GM18517 (cell line): ENCODE measurements around the gene PHACTR3.

Source experiments
- ATAC-seq: cut with Tn5 transposase; IDR thresholded peaks from one replicate; pipeline ENCODE4 v1.9.1; 2021; ENCODE audit warnings: mild to moderate bottlenecking, moderate library complexity; ENCODE audit not compliant: unreplicated experiment

PHACTR3 gene

DNA sequence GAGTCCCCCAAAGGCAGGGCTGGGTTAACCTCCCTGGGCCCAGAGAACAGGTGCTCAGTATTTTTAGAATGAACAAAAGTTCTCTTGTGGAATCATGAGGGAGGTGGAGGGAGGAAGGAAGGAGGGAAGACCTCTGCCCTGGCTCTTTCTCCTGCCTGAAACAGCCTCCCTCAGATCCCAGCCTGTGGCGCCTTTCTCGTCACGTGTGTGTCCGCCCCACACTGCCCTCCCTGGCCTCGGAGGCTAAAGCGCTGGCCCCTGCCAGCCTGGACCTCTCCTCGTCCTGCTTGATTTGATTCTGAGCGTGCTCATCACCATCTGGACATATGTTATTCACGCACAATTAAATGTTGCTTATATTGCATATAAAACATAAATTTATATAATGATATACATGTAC lies 40.9 kb downstream of the PHACTR3 start:
- no peak for ATAC-seq

DNA sequence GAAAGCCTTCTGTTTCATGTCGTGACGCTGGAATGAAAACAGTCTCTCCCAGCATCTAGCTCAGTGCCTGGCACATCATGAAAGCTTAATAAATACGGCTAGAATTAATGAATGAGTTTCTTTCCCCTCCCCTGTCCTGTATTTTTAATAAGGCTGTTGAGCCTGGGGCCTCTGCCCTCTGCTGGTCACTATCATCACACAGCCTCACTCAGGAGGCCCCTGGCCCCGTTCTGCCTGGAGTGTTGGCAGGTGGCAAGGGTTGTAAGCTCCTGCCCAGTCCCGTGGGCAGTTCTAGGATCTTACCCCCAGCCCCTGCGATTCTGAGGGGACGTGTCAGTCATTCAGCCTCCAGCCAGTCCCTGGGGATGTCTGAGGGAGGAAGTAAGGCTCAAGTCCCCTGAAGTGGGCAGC lies 41.4 kb downstream of the PHACTR3 start:
- ATAC-seq, result no peak

- no peak for ATAC-seq
Observed at GRCh38 chr20:59646487-59646886, 42.1 kb downstream of the PHACTR3 start.

- no peak for ATAC-seq
Observed at GRCh38 chr20:59647271-59647670, 42.9 kb downstream of the PHACTR3 start.

GRCh38 chr20:59648466-59649070 lies 44.2 kb downstream of the PHACTR3 start:
- no peak for ATAC-seq

DNA sequence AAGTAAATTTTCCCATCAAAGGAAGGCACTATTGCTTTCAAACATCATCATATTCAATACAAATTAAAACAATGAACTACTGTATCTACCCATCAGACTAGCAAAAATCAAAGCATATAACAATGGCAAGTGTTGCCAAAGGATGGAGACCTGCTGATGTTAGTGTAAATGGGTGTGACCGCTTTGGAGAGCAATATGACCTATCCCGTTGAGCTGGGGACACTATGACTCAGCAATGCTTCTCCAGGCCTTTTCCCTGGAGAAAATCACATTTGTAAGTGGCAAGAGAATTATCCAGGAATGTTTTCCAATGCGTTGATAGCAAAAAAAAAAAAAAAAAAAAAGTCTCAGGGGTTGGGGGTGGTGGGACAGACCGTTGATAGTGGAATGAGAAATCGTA lies 46.1 kb downstream of the PHACTR3 start:
- ATAC-seq, result no peak

- ATAC-seq, result no peak
Observed at GRCh38 chr20:59652381-59652780, 48.0 kb downstream of the PHACTR3 start.

DNA sequence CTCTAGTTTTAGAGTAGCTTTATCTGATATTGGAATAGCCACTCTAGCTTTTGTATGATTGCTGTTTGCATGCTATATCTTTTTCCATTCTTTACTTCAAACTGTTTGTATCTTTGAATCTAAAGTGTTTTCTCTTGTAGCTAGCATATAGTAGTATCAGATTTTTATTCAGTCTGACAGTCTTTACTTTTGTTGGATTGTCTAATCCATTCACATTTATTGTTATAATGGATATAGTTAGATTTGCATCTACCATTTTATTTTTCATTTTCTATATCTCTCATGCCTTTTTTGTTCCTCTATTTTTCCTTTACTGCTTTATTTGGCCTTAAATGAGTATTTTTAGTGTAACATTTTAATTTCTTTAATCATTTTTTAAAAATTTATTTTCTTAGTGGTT lies 52.1 kb downstream of the PHACTR3 start:
- ATAC-seq, result no peak

DNA sequence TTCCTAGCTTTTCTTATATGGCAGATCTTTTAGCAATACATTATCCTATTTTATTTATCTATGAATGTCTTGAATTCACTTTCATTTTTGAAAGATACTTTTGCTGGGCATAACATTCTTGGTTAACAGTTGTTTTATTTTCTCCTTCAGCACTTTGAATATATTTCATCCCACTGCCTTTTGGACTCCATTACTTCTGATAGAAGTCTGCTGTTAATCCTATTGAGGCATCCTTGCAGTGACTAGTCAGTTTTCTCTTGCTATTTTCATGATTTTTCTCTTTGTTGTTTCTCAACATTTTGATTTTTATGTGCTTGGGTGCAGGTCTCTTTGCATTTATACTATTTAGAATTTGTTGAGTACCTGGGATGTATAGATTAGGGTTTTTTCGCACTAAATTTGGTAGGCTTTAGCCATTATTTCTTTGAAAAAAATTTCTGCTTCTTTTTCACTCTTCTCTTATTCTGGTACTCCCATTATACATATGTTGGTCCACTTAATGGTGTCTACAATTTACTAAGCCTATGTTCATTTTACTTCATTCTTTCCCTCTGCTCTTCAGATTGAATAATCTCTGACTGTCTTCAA lies 53.2 kb downstream of the PHACTR3 start:
- ATAC-seq, result no peak

DNA sequence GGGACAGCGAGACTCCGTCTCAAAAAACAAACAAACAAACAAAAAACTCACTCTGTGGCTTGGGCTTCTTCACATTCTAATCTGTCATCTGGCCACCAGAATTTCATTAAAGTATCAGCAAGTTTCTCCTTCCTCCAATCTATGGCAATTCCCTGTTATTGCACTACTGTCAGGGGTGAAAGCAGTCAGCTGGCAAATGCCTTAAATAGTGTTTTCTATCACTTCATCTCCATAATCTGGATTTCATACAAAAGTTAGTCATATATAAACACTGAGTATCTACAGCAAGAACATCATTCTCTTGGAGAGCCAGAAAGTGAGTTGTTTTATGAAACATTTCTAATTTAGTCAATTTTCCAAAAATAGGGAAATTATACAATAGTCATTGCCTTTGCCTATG lies 56.1 kb downstream of the PHACTR3 start:
- ATAC-seq, result no peak

GRCh38 chr20:59661153-59661552 lies 56.8 kb downstream of the PHACTR3 start:
- ATAC-seq, result no peak

GRCh38 chr20:59661621-59662020 lies 57.3 kb downstream of the PHACTR3 start:
- ATAC-seq, result no peak

GRCh38 chr20:59662161-59662560 lies 57.8 kb downstream of the PHACTR3 start:
- no peak for ATAC-seq

DNA sequence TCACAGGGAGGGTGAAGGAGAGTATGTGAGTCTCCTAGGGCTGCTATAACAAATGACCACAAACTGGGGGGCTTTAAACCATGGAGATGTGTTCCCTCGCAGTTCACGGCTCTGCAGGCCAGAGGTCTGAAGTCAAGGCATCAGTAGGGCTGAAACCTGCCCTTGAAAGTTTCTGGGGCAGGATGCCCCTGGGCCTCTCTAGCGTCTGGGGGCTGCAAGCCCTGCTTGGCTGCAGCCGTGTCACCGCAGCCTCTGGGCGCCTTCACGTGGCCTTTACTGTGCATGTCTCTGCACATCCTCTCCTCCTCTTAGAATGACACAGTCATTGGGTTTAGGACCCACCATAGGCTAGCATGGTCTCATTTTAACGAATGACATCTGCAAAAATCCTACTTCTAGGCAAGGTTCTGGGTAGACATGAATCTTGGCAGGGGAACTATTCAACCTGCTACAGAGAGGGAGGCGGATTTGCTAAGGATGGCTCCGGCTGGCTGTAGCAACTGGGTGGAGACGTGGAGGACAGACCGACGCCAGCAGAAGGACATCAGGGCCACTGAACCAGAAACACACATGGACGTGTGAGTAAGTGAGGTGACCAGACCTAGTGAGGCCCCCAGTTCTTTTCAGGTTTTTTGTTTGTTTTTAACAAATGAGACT lies 58.6 kb downstream of the PHACTR3 start:
- ATAC-seq, result no peak

DNA sequence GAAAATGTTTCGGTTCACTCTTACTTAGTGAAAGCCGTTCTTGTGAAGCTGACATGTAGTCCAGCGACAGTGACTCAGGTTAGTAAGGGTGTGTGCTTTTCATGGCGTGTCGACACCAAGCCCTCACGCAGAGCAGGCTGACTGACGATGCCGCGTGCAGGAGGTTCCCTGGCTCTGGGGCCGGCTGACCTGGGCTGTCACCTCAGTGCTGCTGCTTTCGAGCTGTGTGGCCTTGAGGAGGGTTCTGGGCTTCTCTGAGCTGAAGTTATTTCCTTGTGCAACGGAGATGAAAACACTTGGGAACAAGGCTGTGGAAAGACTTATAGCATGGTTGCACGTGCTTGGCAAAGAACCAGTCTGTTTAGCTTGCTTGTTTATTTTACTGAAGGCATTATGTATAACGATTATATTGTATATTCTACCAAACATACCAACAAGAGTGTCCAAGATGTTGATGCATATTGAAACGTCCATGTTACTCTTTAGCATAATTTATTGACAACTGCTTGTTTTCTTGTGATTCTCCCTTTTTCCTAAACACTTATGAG lies 59.2 kb downstream of the PHACTR3 start:
- no peak for ATAC-seq

- no peak for ATAC-seq
Observed at GRCh38 chr20:59664421-59664941, 60.1 kb downstream of the PHACTR3 start.

GRCh38 chr20:59665656-59666555 lies 61.6 kb downstream of the PHACTR3 start:
- ATAC-seq, result no peak

GRCh38 chr20:59666586-59666985 lies 62.2 kb downstream of the PHACTR3 start:
- ATAC-seq, result no peak

GRCh38 chr20:59667131-59667530 lies 62.8 kb downstream of the PHACTR3 start:
- no peak for ATAC-seq

- no peak for ATAC-seq
Observed at GRCh38 chr20:59667981-59668515, 63.7 kb downstream of the PHACTR3 start.
